GM21786 (cell line): ENCODE measurements around the gene KRT26.

Experiments used
- ATAC-seq: cut with Tn5 transposase; IDR thresholded peaks from one replicate; pipeline ENCODE4 v1.9.1; 2021; ENCODE audit not compliant: unreplicated experiment

KRT26 gene

GRCh38 chr17:40734018-40734417 is 38.0 kb downstream of the KRT26 start:
- ATAC-seq, result no peak

DNA sequence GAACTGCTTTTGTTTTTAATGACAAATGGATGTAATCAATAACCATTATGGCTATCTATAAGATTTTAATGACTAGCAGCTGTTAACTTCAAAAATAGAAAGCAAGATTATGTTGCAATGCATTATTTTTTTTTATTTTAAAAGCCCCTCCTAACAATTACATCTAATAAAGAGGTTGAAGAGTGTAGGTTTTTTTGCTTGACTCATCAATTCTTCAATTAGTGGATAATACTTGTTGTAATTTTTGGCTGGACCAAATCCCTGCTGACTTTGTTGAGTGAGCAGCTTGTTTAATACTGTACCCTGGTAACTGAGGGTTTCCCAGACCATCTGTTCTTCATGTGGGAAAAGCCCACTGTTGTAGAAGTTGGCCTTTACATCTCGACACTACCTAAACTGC is 41.0 kb downstream of the KRT26 start:
- ATAC-seq, result no peak

- no peak for ATAC-seq
Measured at GRCh38 chr17:40727447-40728231, 44.4 kb downstream of the KRT26 start.

GRCh38 chr17:40726919-40727318 is 45.1 kb downstream of the KRT26 start:
- no peak for ATAC-seq

DNA sequence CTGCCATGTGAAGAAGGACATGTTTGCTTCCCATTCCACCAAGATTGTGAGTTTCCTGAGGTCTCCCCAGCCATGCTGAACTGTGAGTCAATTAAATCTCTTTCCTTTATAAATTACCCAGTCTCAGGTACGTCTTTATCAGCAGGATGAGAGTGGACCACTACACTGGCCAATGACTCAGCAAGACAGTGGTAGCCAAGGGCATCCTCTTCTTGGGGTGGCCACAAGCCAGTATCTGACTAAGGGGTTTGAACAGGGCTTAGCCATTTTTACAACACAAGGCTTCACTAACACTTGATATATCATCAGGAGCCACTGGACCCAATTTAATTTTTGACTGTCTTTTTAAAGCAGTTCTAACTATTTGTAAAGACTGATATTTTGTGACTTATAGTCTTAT is 47.3 kb downstream of the KRT26 start:
- ATAC-seq, result no peak

- no peak for ATAC-seq
Measured at GRCh38 chr17:40722241-40722640, 49.8 kb downstream of the KRT26 start.

GRCh38 chr17:40720899-40721298 is 51.1 kb downstream of the KRT26 start:
- ATAC-seq, result no peak

- no peak for ATAC-seq
Measured at GRCh38 chr17:40718930-40719329, 53.1 kb downstream of the KRT26 start.

DNA sequence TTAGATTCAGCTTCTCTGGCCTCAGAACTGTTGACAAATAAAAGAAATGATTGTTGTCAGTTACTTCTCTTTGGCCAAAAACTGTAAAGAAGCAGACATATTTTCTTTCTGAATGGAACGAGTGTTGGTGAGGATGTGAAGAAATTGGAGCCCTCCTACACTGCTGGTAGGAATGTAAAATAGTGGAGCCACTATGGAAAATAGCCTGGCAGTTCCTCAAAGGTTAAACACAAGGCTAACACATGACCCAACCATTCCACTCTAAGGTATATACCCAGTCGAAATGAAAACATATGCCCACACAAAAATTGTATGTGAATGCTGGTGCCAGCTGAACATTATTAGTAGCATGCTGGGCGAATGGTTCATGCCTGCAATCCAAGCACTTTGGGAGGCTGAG is 54.2 kb downstream of the KRT26 start:
- no peak for ATAC-seq
